ENCODE results near the gene SYNPR.

DNA sequence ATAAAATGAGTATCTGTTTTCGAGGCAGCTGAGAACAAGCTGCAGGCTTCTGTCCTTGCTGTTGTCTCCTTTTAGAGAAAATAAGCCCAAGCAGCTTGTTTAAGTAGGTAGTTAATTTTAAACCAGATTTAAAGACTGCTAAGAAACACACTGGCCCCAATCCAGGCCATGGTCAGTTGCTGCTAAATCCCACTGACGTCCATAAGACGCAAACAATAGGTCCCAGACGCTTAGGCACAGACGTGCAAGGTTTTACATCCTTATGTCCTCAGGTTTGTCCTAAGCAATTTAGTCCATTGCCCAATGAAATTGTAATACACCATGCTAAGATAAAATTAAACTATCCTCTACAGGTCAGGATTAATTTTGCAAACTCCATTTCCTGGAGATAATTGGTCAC, 254.4 kb downstream of the SYNPR start:
- TF ChIP-seq, protein P1, sequence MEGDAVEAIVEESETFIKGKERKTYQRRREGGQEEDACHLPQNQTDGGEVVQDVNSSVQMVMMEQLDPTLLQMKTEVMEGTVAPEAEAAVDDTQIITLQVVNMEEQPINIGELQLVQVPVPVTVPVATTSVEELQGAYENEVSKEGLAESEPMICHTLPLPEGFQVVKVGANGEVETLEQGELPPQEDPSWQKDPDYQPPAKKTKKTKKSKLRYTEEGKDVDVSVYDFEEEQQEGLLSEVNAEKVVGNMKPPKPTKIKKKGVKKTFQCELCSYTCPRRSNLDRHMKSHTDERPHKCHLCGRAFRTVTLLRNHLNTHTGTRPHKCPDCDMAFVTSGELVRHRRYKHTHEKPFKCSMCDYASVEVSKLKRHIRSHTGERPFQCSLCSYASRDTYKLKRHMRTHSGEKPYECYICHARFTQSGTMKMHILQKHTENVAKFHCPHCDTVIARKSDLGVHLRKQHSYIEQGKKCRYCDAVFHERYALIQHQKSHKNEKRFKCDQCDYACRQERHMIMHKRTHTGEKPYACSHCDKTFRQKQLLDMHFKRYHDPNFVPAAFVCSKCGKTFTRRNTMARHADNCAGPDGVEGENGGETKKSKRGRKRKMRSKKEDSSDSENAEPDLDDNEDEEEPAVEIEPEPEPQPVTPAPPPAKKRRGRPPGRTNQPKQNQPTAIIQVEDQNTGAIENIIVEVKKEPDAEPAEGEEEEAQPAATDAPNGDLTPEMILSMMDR (IDR thresholded peaks at IDR 0.05; ENCODE audit: insufficient read depth, low read depth, low read length) = no peak
- no peak for TF ChIP-seq EZH2 (IDR thresholded peaks at IDR 0.05; ENCODE audit: insufficient read depth, low read length)
